HS-27A (cell line): ENCODE results near the gene RFESD.

ENCODE experiments used
- DNase-seq: peaks from one replicate; pipeline ENCODE4 v3.0.0-alpha.2; 2012; ENCODE audit warnings: low read depth, missing footprints

Gene RFESD

DNA sequence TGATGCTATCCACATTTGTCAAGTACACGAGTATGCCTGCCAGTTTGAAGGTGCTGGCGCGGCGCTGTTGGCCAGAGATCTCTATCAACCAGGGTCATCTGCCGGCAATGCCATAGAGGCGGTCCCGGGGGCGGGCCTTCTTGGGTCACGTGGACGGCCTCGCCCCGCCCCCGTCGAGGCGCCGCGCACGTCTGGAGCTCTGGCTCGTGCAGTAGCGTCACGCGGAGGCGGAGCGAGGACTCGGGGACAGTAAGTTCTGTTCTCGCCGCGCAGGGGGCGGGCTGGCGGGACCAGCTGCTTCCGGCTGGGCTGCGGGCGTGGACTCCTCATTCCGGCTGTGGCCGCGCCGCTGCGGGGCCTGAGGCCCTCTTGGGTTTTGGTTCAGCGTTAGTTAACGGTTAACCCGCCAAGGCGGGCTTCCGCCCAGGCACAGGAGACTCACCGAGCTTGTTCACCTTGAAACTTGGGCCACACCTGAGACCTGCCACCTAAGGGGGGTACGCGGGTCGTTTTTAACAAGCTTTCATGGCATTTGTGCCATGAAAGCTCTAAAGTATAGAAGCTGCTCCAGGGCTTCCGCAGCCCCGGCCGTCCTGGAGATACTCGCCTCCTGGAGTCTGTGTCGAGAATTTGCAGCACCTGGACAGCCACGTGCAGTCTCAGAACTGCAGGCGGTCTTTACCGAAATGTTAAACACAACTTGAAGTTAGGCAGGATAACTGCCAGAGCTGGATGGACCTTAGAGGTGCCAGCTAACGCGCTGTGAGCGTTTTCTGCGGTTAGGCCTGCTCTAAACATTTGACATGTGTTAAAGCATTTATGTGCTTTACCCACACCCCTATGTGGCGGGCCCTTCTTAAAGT, at the start of gene RFESD:
Gene RFESD, plus strand, starts transcription at position 209 of the 863 bp plus-strand sequence. CDS start 5,495 bp downstream, outside the sequence.
- DNase-seq, result peak; percentile 64

DNA sequence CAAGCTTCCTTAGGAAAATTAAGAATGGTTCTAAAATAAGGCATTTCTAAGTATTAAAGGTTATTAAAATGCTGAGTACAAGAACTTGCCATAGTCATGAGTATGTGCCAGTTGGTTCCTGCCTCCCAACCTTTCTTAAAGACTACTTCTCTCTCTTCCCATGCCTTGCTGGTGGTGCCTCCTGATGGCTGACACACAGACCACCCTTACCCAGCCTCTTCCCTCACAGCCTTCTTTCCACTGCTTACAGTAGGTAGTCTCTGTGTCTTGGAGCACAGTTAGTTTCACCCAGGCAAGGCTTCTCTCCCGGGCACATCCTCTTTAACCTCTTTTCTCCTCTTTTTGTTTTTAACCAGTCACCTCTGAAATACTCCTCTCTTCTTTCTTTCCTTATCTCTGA, 47.3 kb upstream of the RFESD start:
- no peak for DNase-seq

DNA sequence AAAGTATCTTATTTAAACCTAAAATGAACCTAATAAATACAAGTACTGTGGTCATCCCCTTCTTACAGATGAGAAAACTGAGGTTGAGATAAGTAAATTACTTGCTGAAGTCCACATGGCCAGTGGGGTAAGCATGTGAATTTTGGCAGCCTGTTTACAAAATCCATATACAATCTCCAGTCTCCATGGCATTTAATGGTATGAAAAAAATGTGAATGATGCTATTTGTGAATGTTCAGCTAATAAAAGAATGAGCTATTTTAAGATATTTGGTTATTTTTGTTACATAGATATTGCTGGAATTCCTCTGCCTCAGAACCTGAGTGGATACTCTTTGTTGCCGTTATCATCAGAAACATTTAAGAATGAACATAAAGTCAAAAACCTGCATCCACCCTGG, 46.0 kb upstream of the RFESD start:
- no peak for DNase-seq

DNA sequence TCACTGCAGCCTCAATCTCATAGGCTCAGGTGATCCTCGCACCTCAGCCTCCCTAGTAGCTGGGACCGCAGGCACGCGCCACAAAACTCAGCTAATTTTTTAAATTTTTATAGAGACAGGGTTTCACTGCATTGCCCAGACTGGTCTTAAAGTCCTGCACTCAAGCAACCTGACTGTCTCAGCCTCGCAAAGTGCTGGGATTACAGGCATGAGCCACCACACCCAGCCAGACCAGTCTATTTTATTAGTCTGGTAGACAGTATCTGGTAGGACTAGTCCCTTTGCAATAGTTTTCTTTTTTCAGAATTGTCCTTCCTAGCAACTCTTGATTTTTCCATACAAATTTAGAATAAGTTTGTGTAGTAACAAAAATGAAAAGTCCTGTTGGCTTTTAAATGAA, 40.8 kb upstream of the RFESD start:
- DNase-seq, result no peak

DNA sequence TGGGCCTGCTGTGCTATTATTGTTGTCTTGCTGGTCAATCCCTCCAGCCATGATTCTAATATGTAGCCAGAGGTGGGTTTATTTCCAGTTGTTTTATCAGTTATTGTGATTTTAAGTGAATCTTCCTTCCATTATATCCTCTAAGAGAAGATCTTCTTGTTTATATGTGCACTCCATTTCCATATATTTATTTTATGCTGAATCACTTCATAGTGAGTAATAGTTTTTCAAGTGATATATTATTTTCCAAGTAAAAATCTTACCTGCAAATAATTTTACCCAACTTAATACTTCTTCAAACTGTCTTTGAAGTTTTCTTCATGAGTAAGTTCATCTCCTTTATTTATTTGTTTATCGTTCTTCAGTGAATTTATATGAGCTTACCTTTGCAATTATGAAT, 40.2 kb upstream of the RFESD start:
- DNase-seq, result no peak

DNA sequence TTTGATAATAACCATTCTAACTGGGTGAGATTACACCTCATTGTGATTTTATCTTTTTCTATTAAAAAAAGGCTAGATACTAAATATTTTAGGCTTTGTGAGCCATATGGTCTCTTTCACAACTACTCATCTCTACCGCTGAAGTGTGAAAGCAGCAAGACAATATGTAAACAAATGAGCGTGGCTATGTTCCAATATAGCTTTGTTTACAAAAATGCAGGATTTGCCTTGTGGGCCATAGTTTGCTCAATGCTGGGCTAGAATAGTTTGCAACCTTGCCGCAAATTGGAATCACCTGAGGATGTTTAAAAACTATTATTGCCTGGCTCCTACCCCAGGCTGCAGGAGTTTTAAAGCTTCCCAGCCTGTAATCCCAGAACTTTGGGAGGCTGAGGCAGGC, 36.9 kb upstream of the RFESD start:
- DNase-seq, result no peak

DNA sequence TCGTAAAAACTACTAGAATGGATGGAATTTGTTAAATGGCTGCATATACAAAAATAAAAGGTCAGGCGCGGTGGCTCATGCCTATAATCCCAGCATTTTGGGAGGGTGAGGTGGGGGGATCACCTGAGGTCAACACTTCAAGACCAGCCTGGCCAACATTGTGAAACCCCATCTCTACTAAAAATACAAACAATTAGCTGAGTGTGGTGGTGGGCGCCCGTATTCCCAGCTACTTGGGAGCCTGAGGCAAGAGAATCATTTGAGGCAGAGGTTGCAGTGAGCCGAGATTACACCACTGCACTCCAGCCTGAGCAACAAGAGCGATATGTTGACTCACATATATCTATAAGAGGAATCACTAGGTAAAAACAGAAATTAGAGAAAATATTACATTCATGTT, 36.0 kb upstream of the RFESD start:
- DNase-seq, result no peak

DNA sequence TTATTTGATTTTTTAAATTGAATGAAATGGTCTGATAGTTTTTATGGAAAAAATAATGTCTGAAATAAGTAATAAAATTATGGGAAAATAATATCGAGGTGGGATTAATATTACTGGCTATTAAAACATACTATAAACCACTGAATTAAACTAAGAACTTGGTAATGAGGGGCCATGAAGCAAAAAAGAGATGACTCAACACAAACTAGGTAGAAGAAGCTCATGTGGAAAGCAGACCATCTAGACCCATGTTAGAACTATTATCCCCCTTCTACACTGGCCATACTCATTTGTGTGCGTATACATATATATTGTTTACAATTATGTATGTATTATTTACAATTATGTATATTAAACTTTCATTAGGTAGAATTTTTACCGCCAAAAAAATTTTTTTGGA, 35.2 kb upstream of the RFESD start:
- no peak for DNase-seq

DNA sequence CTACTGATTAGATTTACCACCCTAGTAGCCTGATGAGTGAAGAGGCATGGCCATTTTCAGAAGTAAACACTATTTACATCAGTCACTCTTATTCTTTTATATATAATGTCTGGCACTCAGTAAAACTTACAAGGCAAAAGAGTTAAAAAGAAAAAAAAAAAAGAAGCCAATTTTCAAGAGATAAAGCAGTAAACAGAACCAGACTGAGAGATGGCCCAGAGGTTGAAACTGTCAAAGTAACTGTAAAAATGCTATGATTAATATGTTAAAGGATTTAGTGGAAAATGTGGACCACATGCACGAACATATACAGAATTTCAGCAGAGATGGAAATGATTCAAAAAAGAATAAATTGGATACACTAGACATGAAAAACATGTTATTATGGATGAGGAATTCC, 33.1 kb upstream of the RFESD start:
- no peak for DNase-seq

DNA sequence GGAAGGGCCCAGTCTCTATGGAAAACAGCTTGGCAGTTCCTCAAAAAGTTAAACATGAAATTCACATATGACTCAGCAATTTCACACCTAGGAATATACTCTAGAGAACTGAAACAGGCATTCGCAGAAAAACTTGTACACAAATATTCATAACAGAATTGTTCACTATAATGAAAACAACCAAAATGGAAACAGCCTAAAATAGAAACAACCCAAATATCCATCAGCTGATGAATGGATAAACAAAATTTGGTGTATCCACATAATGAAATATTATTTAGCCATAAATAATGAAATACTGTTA, 31.5 kb upstream of the RFESD start:
- DNase-seq, result no peak

DNA sequence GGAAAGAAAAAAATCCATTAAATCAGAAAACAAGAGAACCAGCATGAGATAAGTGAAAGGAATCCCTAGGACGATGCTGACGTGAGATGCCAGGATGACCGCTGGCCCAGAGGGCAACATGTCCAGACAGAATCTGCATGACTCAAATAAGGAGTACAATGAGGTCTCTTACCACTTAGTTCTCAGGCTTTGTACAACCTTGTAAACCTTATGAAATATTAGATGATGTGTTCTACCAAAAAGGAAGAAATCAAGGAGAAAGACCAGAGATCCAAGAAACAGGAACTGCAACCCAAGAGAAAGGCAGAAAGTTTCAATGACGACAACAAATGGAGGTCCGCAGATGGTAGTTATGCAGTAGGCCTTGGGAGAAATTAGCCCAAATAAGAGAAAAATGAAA, 29.5 kb upstream of the RFESD start:
- no peak for DNase-seq

DNA sequence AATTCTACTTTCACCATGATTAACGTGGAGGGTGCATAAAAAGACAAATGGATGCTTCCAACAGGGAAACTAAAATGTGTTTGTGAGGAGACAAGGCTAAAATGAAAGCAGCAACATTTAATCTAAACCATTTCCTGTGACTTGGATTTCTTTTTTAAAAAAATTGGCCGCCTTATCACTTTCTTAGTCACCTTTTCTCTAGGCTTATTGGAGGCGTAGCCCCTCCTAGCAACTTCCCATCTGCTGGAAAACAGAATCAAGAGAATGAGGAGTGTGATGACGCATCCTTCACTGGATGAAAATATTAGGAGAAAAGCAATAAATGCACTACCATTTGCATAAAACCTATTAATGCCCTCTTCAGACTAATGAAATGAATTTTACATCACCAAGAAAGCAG, 27.5 kb upstream of the RFESD start:
- DNase-seq, result no peak

DNA sequence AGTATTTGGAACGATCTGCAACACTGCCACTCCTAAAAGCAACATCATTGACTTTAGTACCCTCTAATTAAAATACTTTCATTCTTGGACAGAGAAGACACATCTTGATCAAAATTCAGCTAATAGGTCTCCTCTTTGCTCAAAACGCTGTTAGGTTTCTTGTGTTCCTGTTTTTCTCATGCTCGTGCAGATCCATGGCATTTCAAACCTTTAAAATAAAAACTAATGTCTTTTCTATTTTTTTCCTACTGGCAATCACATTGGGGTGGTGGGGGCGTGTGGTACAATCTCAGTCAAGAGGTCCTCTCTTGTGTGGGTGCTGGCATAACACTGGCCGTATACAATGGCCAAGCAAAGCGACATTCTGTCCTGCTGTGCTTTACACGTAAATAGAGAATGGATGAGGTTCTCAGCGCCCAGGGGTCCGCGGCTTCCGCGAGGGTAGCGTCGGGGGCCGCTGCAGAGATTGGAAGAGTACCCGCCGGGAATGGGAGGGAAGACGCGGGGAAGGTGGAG, 27.0 kb upstream of the RFESD start:
- DNase-seq, result no peak

DNA sequence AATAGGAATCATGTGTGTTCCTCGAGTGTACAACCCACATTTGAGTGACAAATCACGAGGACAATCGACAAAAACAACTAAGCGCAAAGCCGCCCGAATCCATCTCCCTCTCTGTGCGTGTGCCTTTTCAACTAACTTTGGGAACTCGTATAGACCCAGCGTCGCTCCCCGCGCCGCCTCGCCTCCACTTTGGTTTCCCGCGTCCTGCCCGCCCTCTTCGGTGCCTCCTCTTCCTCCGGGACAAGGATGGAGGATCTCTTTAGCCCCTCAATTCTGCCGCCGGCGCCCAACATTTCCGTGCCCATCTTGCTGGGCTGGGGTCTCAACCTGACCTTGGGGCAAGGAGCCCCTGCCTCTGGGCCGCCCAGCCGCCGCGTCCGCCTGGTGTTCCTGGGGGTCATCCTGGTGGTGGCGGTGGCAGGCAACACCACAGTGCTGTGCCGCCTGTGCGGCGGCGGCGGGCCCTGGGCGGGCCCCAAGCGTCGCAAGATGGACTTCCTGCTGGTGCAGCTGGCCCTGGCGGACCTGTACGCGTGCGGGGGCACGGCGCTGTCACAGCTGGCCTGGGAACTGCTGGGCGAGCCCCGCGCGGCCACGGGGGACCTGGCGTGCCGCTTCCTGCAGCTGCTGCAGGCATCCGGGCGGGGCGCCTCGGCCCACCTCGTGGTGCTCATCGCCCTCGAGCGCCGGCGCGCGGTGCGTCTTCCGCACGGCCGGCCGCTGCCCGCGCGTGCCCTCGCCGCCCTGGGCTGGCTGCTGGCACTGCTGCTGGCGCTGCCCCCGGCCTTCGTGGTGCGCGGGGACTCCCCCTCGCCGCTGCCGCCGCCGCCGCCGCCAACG, 26.3 kb upstream of the RFESD start, which contains the start of gene GPR150:
Gene GPR150, plus strand, starts transcription at position 58 of the 840 bp plus-strand sequence. Its CDS starts 189 bp downstream, at position 247.
- no peak for DNase-seq

DNA sequence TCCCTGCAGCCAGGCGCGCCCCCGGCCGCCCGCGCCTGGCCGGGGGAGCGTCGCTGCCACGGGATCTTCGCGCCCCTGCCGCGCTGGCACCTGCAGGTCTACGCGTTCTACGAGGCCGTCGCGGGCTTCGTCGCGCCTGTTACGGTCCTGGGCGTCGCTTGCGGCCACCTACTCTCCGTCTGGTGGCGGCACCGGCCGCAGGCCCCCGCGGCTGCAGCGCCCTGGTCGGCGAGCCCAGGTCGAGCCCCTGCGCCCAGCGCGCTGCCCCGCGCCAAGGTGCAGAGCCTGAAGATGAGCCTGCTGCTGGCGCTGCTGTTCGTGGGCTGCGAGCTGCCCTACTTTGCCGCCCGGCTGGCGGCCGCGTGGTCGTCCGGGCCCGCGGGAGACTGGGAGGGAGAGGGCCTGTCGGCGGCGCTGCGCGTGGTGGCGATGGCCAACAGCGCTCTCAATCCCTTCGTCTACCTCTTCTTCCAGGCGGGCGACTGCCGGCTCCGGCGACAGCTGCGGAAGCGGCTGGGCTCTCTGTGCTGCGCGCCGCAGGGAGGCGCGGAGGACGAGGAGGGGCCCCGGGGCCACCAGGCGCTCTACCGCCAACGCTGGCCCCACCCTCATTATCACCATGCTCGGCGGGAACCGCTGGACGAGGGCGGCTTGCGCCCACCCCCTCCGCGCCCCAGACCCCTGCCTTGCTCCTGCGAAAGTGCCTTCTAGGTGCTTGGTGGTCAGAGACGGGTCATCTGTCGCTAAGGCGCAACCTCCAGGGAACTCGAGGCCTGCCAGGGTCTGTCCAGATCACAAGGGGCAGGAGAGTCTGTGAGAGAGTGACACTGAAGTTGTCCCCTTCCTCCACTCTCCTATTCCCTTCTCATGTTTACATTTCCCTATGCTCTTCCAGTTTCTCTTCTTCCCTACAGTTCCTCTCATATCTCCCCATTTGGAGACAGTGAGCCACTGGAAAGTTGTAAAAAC, 25.4 kb upstream of the RFESD start:
- DNase-seq, result no peak

DNA sequence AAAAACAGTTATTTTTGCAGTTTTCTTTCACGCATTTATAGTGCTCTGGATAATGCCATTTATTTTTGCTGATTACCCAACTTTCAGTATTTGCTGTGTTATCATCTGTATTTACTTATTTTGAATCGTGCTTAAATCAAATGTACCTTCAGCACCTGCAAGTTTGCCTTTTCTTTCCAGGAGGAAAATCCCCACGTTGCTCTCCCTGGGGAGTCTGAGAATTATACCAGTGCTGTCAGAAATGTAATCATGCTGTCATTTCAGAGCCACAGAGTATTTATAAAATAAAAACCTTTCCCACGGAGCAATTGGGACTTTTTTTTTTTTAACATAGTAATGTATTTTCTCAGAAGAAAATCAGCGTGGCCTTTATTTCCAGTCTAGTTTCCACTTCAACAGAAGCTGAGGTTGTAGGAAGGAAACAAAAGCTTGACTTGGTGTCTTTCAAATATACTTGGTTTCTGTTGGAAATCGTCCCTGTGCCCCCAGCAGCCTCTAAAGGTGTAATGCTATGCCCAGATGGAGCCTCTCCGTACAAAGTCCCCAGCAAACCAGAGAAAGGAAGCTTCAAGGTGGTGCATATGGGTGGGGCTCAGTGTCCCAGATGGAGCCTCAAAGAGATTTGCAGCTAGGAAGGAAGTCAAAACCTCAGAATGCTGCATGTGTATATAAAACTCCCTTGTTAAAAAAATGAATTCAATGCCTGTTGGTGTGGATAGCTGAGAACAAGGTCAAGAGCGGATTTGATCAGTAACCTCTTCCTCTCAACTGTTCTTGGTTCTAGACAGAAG, 24.5 kb upstream of the RFESD start:
- no peak for DNase-seq

DNA sequence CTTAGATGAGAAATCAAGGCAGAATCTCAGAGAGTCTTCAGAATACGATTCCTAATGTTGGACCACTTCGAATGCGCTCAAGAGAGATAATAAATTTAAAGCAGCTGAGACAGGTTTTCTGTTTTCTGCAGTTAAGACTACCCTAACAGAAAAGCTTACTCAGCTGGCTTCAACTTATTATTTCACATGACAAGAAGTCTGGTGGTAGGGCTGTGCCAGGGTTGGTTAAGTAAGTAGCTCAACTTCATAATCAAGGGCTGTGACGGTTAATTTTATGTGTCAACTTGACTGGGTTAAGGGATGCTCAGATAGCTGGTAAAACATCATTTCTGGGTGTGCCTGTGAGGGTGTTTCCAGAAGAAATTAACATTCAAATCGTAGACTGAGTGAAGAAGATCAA, 22.9 kb upstream of the RFESD start:
- no peak for DNase-seq

DNA sequence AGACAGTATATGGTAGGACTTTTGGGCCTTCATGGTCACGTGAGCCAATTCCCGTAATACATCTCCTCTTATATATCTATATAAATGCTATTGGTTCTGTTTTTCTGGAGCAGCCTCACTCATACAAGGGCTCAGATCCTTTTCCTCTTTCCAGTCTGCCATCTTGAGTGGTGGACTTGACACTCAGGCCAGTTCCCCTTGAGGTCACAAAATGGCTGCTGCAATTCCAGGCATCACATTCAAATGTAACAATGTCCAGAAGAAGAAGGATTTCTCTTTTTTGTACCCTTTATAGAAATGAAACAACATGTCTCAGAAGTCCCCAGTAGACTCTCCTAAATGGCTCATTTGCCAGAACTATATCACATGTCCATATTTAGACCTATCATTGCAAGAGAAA, 22.2 kb upstream of the RFESD start:
- no peak for DNase-seq

DNA sequence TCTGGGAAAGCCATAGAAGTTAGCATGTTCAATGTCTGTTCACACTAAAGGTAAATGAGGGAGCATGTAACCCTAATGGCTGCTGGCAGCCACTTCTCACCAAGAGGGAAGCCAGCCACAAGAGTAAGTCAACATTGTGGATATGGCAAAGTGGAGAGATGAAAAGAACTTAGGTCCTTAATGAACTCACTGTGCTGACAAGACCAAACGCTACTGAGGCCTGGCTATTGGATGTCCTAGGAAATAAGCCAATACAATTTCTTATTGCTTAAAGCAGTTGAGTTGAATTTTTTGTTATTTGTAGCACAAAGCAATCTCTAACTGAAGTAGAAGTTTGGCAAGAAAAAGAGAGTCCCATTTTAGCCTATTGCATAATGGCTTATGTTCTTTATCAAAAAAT, 19.9 kb upstream of the RFESD start:
- no peak for DNase-seq

DNA sequence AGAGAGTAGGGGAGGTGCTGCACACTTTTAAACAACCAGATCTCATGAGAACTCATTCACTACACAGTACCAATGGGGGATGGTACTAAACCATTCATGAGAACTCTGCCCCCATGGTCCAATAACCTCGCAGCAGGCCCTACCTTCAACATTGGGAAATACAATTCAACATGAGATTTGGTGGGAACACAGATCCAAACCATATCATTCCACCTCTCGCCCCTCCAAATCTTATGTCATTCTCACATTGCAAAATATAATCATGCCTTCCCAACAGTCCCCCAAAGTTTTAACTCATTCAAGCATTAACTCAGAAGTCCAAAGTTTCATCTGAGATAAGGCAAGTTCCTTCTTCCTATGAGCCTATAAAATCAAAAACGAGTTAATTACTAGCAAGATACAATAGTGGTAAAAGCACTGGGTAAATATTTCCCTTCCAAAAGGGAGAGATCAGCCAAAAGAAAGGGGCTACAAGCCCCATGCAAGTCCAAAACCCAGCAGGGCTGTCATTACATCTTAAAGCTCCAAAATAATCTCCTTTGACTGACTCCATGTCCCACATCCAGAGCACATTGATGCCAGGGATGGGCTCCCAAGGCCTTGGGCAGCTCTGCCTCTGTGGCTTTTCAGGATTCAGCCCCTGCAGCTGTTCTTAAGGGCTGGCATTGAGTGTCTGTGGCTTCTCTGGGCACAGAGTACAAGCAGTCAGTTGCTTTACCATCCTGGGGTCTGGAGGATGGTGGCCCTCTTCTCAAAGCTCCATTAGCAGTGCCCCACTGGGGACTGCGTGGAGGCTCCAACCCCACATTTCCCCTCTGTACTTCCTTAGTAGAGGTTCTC, 18.4 kb upstream of the RFESD start:
- no peak for DNase-seq
